Calu3 (cell line): ENCODE measurements around the gene RFX3. TPM values are rescaled to one million over a fixed set of nuclear protein-coding genes. Genes with fewer than 3 reads are reported as not detected.

Experiments used
- BruUV-seq: library from RNA; stranded (reverse); fragments of 400-500 nt; replicated peaks from 2 replicates; lab custom pipeline; 2021; lab: Mats Ljungman, UMichigan
- CTCF ChIA-PET: fragments of 300-600 bp; sonication (Branson Sonifier 250); formaldehyde crosslinking; loops from one replicate; lab custom pipeline; 2022; ENCODE audit warnings: antibody characterized with exemption; lab: Charles Lee
- DNase-seq: peaks from one replicate; pipeline ENCODE4 v3.0.0; 2022
- H3K27ac Mint-ChIP-seq: one replicate; pipeline ENCODE4 v1.8.0; 2022; ENCODE audit warnings: mixed read lengths; ENCODE audit not compliant: unreplicated experiment
- H3K27me3 Mint-ChIP-seq: one replicate; pipeline ENCODE4 v1.8.0; 2022; ENCODE audit warnings: mixed read lengths; ENCODE audit not compliant: unreplicated experiment
- H3K36me3 Mint-ChIP-seq: one replicate; pipeline ENCODE4 v1.8.0; 2022; ENCODE audit warnings: mild to moderate bottlenecking, moderate library complexity, mixed read lengths; ENCODE audit not compliant: insufficient read depth, unreplicated experiment
- H3K4me1 Mint-ChIP-seq: one replicate; pipeline ENCODE4 v1.8.0; 2022; ENCODE audit warnings: mild to moderate bottlenecking, low read depth, mixed read lengths; ENCODE audit not compliant: unreplicated experiment
- H3K4me3 Mint-ChIP-seq: one replicate; pipeline ENCODE4 v1.8.0; 2022; ENCODE audit warnings: mild to moderate bottlenecking, low read depth, moderate library complexity, mixed read lengths; ENCODE audit not compliant: unreplicated experiment
- H3K9me3 Mint-ChIP-seq: one replicate; pipeline ENCODE4 v1.8.0; 2022; ENCODE audit warnings: low read depth, mixed read lengths; ENCODE audit not compliant: unreplicated experiment
- CTCF ChIP-seq: fragments of 200-600 bp; IDR thresholded peaks from one replicate; pipeline ENCODE4 v1.8.0; 2022; ENCODE audit warnings: antibody characterized with exemption; ENCODE audit not compliant: unreplicated experiment
- intact Hi-C: fragments of 100-400 bp; cut with micrococcal nuclease; formaldehyde crosslinking; loops from one replicate; pipeline ENCODE4 v1.10.0; 2022; ENCODE audit not compliant: unreplicated experiment
- total RNA-seq: library from RNA; stranded (reverse); gene quantifications from 2 replicates; pipeline ENCODE4 v1.2.3, GENCODE V29; 2022

Gene RFX3
- total RNA-seq, 1 experiment from 2014 or later: 10.1 TPM

GRCh38 chr9:3458806-3459475, 66.9 kb downstream of the RFX3 start:
- no peak for DNase-seq
- TF ChIP-seq CTCF: no peak
- CTCF ChIA-PET: no interaction called here
- Mint-ChIP-seq H3K27me3 (no peaks in the 10 kb centered on the region), H3K4me1 (no peaks in the 10 kb centered on the region), H3K4me3 (no peak overlapping the region), H3K27ac (no peak overlapping the region), H3K9me3 (no peaks in the 10 kb centered on the region), H3K36me3 (no peaks in the 10 kb centered on the region)
- BruUV-seq: no TSS peak
- intact Hi-C loops: no loop called here

- no TSS peak for BruUV-seq
- Mint-ChIP-seq H3K27me3 (no peaks in the 10 kb centered on the region), H3K4me3 (no peak overlapping the region), H3K36me3 (no peaks in the 10 kb centered on the region), H3K4me1 (no peaks in the 10 kb centered on the region), H3K9me3 (no peaks in the 10 kb centered on the region), H3K27ac (no peak overlapping the region)
- TF ChIP-seq CTCF: no peak
- CTCF ChIA-PET: no interaction called here
- DNase-seq: no peak
- intact Hi-C loops: no loop called here
Measured at GRCh38 chr9:3457175-3457574, 68.6 kb downstream of the RFX3 start.

GRCh38 chr9:3455717-3456116, 70.1 kb downstream of the RFX3 start:
- Mint-ChIP-seq H3K36me3 (no peaks in the 10 kb centered on the region), H3K27me3 (no peaks in the 10 kb centered on the region), H3K4me3 (no peak overlapping the region), H3K27ac (no peak overlapping the region), H3K9me3 (no peaks in the 10 kb centered on the region), H3K4me1 (no peaks in the 10 kb centered on the region)
- CTCF ChIA-PET: no interaction called here
- no peak for DNase-seq
- TF ChIP-seq CTCF: no peak
- BruUV-seq: no TSS peak
- intact Hi-C loops: no loop called here

- CTCF ChIA-PET: interaction anchor here (0.6 kb wide), 1 partner anchor 136 kb away, joined by 6 read pairs; no protein-coding TSS in a partner anchor
- BruUV-seq: no TSS peak
- no peaks in the 10 kb centered on the region for H3K36me3 Mint-ChIP-seq
- no peak for TF ChIP-seq CTCF
- no peak overlapping the region for H3K4me3 Mint-ChIP-seq
- DNase-seq: no peak
- H3K27me3 Mint-ChIP-seq: no peaks in the 10 kb centered on the region
- no peak overlapping the region for H3K27ac Mint-ChIP-seq
- H3K9me3 Mint-ChIP-seq: no peaks in the 10 kb centered on the region
- intact Hi-C loops: no loop called here
- no peaks in the 10 kb centered on the region for H3K4me1 Mint-ChIP-seq
Measured at GRCh38 chr9:3455094-3455493, 70.7 kb downstream of the RFX3 start.
